ENCODE measurements around the gene MAPK10.

DNA sequence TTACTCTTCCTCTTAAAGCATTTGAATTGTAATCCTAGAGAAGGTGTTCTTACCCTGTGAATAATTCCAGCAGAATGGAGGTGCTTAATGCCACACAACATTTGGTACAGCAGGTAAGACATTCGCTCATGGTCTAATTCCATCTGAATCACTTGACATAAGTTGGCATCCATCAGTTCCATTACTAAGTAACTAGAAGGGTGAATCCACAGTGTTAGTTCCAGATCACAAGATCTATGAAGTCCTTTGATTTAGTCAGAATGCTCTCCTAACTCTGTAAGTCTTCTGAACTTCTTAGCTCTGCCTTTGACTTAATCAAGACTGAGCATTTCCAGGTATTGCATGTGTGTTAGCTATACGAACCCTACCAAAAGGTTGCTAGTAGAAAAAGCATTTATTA is 258.0 kb downstream of the MAPK10 start:
- TF ChIP-seq POLR2A (IDR thresholded peaks at IDR 0.05): no peak
- TF ChIP-seq, protein P1, sequence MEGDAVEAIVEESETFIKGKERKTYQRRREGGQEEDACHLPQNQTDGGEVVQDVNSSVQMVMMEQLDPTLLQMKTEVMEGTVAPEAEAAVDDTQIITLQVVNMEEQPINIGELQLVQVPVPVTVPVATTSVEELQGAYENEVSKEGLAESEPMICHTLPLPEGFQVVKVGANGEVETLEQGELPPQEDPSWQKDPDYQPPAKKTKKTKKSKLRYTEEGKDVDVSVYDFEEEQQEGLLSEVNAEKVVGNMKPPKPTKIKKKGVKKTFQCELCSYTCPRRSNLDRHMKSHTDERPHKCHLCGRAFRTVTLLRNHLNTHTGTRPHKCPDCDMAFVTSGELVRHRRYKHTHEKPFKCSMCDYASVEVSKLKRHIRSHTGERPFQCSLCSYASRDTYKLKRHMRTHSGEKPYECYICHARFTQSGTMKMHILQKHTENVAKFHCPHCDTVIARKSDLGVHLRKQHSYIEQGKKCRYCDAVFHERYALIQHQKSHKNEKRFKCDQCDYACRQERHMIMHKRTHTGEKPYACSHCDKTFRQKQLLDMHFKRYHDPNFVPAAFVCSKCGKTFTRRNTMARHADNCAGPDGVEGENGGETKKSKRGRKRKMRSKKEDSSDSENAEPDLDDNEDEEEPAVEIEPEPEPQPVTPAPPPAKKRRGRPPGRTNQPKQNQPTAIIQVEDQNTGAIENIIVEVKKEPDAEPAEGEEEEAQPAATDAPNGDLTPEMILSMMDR (IDR thresholded peaks at IDR 0.05 in 4 of 5, conservative IDR thresholded peaks at IDR 0.05 in 1 of 5): no peak
